ENCODE measurements around the gene SRP68. TPM values are rescaled to one million over a fixed set of nuclear protein-coding genes. Genes with fewer than 3 reads are reported as not detected.

SRP68 gene
- total and polyA plus RNA-seq, 2 of the 8 experiments (the other 6 are each of a cell fraction or from before 2014, with no cell fraction given): 57.7 to 83.5 TPM

GRCh38 chr17:76033139-76033538, 39.2 kb downstream of the SRP68 start (continued):
- TF ChIP-seq, protein P1, sequence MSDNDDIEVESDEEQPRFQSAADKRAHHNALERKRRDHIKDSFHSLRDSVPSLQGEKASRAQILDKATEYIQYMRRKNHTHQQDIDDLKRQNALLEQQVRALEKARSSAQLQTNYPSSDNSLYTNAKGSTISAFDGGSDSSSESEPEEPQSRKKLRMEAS (IDR thresholded peaks at IDR 0.05): no peak
- TF ChIP-seq POLR2A (IDR thresholded peaks at IDR 0.05; ENCODE audit: control extremely low read depth in 1 of 2, low read depth in 2 of 2, low read length in 2 of 2) (no peak), YY1 (IDR thresholded peaks at IDR 0.05; ENCODE audit: low read depth, low read length) (no peak)

Measured in H1 (cell line).